NCI-H2227 (cell line): Measurements from ENCODE around the gene AGT.
A peak's percentile ranks its signal among the peaks of the same experiment; 100 is the strongest.
"Not testable (repeated sequence)": the region's sequence is repeated elsewhere in the genome, so short reads cannot be mapped to it uniquely, and the experiment has no call there.

Source experiments
- DNase-seq: peaks from one replicate; lab custom pipeline; 2025; ENCODE audit not compliant: unreplicated experiment; lab: John Stamatoyannopoulos, UW

The AGT gene

DNA sequence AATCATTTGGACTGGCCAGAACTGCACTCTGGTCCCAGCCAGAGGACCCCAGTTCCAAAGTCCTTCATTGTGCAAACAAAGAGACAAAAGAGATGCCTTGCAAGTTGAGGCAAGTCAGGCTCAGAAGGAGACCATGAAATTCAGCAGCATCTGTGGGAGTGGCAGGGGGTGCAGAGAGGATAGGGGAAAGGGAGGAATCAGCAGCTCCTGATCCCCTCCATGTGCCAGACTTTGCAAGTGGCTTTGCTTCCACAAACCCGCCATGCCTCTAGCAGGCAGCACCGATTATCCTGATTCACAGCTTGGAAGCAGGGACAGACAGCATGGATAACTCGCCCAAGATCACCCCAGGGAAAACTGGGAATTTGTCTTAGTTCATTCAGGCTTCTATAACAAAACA lies 31.1 kb upstream of the AGT start:
- no peak for DNase-seq

DNA sequence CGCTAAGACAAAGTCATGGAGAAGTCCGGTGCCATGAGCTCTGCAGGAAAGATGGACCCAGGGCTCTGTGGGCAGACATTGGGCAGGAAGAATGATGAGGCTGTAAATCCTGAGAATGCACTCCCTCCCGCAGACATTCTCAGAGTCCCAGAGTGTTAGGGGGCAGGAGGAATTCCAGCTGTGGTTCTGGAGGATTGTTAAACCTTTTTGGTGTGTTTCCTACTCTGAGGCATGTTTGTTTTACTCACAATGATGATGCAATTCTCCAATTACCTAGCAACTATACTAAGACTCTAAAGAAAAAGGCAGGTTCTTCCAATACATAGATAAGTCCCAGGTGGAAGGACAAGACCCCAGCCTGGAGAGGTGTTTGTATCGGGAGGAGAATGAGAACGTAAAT lies 30.5 kb upstream of the AGT start:
- DNase-seq, result no peak

DNA sequence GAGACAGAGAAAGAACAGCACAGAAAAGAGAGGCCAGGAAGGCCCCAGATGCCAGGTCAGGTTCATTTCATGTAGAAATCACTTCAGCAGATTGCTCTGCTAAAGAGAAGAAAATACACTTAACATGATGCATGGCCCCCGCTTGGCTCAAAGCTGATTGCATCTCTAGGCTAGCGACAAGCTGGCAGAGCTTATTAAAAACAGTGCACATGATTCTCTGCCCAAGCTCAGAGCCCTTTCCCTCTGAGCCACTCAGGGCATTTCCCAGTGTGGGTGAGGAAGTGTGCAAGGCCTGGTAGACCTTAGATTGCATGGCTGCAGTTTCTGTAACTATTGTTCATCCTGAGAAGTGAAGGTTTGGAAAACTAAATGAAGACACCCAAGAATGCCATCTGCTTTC lies 30.0 kb upstream of the AGT start:
- peak; percentile 10 for DNase-seq

DNA sequence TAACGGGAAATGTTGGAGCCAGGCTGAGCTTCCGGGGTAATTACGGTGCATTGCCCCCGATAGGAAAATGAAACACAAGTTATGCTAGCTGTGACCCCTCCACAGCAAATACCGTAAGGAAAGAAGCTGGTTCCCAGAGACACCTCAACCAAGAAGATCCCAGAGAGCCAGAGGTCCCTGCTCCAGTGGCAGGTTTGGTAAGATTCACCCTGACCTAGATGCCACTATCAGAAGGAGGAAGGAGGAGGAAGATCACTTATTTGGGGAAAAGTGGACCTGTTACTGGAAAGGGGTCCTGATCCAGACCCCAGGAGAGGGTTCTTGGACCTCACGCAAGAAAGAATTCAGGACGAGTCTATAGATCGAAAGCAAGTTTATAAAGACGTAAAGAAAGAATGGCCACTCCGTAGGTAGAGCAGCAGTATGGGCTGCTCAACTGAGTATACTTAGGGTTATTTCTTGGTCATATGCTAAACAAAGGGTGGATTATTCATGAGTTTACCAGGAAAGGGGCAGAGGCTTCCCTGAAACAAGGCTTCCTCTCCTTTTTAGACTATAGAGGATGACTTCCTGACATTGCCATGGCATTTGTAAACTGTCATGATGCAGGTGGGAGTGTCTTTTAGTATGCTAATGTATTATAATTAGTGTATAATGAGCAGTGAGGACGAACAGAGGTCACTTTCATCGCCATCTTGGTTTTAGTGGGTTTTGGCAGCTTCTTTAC lies 25.8 kb upstream of the AGT start:
- DNase-seq, result no peak

DNA sequence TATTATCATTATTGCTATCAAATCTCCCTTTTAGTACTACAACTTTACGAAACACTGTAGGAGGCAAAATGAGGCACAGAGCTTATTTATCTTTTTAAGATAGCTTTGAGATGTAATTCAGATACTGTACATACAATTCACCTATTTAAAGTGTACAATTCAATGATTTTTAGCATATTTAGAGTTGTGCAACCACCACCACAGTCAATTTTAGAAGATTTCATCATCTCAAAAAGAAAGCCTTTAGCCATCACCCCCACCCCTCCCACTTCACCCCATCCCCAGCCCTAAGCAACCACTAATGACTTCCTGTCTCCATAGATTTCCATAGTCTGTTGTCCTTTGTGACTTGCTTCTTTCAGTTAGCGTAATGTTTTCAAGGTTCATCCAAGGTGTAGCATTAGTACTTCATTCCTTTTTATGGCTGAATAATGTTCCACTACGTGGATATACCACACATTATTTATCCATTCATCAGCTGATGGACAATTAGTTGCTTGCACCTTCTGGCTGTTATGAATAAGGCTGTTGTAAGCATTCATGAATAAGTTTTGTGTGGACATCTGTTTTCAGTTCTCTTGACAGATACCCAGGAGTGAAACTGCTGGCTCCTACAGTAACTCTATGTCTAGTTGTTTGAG lies 23.8 kb upstream of the AGT start:
- no peak for DNase-seq

DNA sequence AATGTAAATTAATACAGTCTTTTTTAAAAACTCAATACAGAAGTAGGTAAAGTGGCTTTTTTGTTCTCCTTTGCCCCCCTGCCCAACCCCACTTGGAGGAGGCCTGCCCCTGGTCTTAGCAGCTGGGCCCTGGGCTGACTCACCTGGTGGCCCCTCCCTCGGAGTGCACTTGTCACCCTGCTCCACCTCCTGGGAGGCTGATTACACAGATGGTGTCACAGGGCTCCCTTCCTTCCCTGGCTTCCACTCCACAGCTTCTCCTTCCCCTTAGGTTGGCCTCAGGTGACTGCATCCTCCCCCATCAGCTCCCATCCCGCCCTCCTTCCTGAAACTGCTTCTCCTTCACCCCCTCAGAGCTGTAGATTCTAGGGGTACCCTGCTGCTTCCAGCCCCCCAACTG lies 21.5 kb upstream of the AGT start:
- no peak for DNase-seq

DNA sequence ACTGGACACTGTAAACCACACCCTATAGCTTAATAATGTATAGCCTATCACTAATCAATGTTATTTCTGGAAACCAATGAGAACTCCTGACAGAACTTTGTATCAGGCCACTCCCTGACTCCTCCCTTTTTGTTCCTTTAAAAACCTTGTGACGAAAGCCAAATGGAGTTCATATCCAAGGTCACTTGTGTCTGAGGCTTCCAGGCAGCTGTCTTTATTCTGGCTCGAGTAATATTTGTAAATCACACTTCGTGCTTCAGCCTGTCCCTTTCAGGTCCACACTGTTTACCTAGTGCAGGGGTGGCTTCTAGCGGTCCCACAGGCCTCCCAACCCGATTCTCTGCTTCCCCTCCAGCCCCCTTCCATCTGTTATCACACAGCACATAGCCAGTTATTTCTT lies 17.1 kb upstream of the AGT start:
- DNase-seq, result no peak

DNA sequence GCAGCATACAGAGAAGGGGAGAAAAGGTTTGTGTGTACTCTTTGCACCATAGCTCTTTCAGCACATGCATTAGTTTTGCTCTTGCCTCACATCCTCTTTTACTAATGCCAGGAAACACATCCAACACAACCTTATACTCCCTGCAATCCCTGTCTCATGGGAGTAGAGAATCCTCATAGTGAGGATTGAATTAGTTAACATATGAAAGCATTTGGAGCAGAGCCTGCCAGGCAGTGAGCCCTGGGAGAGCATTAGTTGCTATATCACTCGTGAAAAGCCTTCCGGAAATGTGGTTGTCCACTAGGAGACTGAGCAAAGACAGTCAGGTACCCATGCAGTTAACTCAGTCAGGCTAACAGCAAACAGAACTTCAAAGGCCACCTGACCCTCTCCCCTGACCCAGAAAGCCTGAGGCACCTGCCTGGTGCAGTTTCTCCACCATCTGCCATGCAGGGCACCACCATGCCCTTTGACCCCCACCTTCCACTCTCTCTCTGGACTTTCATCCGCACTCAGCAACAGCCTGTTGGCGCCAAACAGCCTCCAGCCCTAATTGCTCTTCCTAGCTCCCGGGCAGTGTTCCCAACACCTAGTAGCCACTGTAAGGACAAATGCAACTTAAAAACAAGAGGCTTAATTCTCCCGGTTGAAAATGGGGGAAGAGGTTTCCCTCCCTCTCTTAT lies 14.9 kb upstream of the AGT start:
- DNase-seq, result peak; percentile 16

DNA sequence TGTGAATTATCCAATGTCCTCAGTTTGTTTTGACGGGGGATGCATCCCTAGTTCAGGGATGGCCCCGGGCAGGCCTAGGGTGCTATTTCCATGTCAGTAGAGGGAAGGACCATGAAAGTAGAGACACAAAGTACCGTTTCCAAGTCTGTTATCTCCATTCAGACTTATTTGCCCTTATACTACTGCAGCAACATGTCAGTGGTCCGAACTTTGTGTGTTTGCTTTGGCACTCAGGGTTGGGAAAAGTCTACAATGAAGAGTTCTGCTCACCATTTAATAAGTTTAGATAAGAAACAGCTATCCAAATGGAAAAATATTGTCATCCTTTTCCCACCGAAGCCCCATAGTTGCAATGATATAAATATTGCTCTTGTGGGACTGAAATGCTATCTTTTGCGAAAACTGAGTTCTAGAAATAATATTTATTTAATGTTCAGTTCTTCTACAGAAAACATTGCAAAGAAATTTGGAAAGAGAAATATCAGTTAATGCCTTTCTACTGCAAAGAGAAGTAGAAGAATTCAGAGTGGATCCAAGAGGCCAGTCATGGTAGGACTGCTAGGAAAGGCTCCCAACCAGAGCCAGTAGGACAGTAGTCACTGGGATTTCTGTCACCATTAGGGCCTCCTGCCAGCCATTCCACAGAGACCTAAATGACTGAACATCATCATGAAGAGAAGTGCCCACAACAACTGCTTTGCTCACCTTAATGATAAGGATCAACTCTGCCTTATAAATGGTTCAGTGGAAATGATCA lies 11.5 kb upstream of the AGT start:
- no peak for DNase-seq

DNA sequence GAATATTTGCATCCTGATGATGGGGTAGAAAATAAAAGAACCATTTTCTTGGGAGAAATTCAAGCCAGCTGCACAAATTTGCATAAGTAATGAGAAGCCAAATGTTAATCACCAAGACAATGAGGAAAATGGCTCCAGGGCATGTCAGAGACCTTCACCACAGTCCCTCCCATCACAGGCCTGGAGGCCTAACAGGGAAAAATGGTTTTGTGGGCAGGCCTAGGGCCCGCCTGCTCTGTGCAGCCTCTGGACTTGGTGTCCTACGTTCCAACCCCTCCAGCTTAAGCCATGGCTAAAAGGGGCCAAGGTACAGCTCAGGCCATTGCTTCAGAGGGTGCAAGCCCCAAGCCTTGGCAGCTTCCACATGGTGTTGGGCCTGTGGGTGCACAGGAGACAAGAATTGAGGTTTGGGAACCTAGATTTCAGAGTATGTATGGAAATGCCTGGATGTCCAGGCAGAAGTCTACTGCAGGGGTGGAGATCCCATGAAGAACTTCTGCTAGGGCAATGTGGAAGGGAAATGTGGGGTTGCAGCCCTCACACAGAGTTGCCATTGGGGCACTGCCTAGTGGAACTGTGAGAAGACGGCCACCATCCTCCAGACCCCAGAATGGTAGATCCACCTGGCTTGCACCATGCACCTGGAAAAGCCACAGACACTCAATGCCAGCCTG lies 8.1 kb upstream of the AGT start:
- DNase-seq, result not testable (repeated sequence)

DNA sequence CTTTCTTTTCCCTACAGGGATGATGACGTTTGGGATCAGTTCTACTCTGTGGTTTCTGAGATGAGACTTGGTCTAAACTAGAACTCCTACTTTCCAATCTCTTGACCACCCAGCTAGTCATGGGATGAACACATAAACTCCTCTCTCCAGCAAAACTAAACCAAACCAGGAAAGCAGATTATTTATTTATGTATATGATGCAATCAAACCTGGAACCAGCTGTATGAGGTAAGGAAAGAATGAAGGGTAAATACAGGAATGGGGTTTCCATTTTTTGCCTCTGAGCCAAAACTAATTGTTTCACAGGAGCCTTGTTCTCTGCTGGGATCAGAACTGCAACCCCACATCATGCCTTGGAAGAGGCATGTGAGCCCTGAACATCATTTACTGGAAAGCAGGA lies 3.3 kb upstream of the AGT start:
- DNase-seq, result no peak

DNA sequence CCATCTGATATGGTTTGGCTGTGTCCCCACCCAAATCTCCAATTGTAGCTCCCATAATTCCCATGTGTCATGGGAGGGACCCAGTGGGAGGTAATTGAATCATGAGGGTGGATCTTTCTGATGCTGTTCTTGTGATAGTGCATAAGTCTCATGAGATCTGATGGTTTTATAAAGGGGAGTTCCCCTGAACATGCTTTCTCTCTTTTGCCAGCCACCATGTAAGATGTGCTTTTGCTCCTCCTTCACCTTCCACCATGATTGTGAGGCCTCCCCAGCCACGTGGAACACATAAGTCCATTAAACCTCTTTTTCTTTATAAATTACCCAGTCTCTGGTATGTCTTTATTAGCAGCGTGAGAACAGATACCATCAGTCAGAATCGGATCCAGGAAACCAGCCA lies 2.5 kb upstream of the AGT start:
- not testable (repeated sequence) for DNase-seq

DNA sequence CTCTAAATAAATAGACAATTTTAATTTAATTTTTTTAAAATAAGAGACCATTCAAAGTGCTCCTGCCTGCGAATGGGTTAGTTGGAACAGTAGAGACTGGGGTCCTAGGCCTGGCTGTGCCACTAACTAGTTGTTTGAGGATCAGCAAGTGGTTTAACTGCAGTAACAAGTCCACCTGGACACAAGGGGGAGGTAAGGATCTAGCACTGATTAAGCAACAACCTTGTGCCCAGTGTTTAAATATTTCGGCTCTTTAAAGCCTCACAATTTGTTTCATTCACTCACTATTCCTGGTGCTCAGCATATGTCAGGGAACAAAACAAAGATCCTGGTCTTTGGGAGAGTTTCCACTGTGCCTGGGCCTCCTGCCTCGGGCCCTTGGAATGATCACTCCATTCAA lies 1.6 kb upstream of the AGT start:
- no peak for DNase-seq

DNA sequence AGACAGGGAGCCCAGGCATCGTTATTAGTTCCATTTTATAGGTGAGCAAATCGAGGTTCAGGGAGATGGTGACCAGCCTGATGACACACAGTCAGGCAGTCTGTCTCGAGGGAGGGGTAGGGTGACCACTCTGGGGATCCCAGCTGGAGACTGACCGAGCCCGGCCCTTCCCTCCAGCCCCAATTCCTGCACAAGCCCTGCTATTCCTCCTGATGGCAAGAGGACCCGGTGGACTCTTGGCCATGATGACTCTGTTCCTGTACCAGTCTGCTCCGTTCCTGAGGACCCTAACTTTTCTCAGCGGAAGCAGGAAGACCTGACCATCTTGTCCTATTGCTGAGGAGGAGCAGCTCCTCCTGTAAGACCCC lies 391 bp downstream of the AGT start:
- no peak for DNase-seq

DNA sequence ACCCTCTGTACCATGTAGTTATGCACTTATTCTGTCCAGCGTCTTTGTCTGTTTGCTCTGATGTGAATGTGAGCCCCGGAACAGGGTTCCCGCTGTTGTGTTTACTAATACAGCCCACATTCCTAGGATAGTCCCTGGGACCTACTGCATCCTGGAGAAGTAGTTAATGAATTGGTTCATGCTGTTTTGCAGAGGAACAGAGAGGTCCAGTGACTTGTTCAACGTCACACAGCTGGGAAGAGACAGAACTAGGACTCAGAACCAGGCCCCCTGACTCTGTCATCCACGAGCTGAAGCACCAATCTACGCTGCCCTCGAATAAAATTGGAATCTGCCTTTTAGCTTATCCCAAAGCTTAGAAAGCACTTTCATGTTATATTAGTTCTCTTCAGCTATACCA lies 784 bp downstream of the AGT start:
- DNase-seq, result no peak

DNA sequence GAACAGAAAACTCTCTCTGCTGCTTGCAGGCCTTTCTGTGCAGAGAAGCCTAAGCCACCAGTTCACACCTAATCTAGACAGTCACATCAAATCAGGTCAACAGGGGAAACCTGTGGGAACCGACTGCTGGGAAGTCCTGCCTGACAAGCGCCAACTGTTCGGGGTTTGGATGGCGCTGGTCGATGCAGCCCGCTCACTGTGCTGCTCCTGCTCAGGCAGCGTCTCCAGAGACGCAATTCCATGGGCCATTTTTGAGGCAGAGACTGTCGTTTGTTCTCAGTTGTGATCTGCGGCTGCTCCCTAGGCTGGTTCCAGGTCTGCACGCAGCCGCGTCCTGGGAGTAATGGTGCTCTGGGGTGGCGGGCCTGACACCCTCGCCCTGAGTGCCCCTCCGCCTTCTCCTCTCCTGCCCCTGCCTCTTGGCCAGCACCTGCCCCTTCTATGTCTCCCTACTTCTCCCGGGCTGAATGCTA lies 1.4 kb downstream of the AGT start:
- no peak for DNase-seq

DNA sequence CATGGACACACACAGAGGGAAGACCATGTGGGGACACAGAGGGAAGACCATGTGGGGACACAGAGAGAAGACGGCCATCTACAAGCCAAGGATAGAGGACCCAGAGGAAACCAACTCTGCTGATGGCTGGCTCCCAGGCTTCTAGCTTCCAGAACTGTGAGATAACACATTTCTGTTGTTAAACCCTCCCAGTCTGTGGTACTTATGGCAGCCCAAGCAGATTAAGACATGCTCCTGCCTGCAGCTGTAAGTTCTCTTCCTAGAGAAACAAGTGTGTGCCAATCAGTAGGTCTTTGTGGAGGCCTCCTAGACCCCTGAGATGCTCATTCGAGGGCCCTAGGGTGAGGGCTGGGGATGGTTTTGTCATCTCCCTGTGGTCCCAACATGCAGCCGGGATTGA lies 2.7 kb downstream of the AGT start:
- DNase-seq, result no peak

DNA sequence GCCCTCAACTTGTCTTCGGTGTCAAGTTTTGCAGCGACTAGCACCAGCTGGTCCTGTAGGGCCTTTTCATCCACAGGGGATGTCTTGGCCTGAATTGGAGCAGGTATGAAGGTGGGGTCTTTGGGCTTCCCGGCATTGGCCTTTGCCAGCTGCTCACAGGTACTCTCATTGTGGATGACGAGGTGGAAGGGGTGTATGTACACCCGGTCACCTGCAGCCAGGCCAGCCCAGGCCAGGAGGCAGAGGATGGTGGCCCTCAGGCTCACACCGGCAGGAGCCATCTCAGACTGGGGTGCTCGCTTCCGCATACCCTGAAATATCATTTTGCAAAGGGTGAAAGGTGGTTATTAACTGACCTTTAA lies 3.4 kb downstream of the AGT start:
- DNase-seq, result no peak

DNA sequence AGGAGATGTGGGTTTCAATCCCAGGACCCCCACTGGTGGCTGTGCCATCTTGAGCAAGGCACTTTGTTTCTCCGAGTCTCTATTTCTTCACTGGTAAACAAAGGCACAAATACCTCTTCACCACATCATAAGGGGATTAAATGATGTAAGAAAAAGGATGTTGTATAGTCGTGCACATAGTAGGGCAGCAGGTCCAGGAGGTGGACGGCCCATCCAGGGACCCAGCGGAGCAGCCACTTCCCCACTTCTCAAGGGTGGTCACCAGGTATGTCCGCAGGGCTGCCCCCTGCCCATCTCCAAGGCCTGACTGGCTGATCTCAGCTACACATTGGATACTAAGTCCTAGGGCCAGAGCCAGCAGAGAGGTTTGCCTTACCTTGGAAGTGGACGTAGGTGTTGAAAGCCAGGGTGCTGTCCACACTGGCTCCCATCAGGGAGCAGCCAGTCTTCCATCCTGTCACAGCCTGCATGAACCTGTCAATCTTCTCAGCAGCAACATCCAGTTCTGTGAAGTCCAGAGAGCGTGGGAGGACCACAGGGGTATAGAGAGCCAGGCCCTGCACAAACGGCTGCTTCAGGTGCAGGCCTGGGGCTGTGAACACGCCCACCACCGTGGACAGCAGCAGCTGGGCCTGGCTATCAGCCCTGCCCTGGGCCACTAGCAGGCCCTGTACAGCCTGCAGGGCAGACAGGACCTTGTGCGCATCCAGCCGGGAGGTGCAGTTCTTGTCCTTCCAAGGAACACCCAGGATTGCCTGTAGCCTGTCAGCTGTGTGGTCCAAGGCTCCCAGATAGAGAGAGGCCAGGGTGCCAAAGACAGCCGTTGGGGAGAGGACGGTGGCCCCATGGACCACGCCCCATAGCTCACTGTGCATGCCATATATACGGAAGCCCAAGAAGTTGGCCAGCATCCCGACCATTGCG lies 4.0 kb downstream of the AGT start:
- DNase-seq, result no peak
